HepG2 (cell line): ENCODE results near the gene DCLRE1C. TPM values are rescaled to one million over a fixed set of nuclear protein-coding genes. Genes with fewer than 3 reads are reported as not detected.
A peak's percentile ranks its signal among the peaks of the same experiment; 100 is the strongest.

Source experiments
- AGO2 ChIP-seq: fragments of 200-400 bp; formaldehyde crosslinking; optimal IDR thresholded peaks from 2 replicates; pipeline ENCODE3; 2017; ENCODE audit warnings: mild to moderate bottlenecking, low read depth, low read length, moderate library complexity
- HOXA7 ChIP-seq: sonication (generic); formaldehyde crosslinking; IDR thresholded peaks from 2 replicates; pipeline ENCODE4 v1.8.1; 2022; ENCODE audit warnings: mild to moderate bottlenecking, missing genetic modification reagents, moderate library complexity
- ISL2 ChIP-seq: sonication (generic); formaldehyde crosslinking; IDR thresholded peaks from 2 replicates; pipeline ENCODE4 v1.5.0; 2020; ENCODE audit warnings: missing genetic modification reagents
- NFE2 ChIP-seq: sonication (generic); formaldehyde crosslinking; IDR thresholded peaks from 2 replicates; pipeline ENCODE4 v1.4.0; 2020; ENCODE audit warnings: missing genetic modification reagents
- SIN3B ChIP-seq: fragments of 150-350 bp; IDR thresholded peaks from 2 replicates; pipeline ENCODE4 v1.6.1; 2014; ENCODE audit warnings: low read length
- SRSF4 ChIP-seq: fragments of 200-400 bp; formaldehyde crosslinking; IDR thresholded peaks from one replicate; pipeline ENCODE4 v1.6.1; 2018; ENCODE audit warnings: mild to moderate bottlenecking, low read depth, low read length, moderate library complexity; ENCODE audit not compliant: poor library complexity, severe bottlenecking
- TFDP2 ChIP-seq: sonication (generic); formaldehyde crosslinking; IDR thresholded peaks from 2 replicates; pipeline ENCODE4 v1.4.0; 2020; ENCODE audit warnings: missing genetic modification reagents
- TFE3 ChIP-seq: IDR thresholded peaks from 2 replicates; pipeline ENCODE4 v1.6.1; 2016
- YEATS4 ChIP-seq: sonication (generic); formaldehyde crosslinking; IDR thresholded peaks from 2 replicates; pipeline ENCODE4 v1.4.0; 2020; ENCODE audit warnings: missing genetic modification reagents, borderline replicate concordance
- ZFP90 ChIP-seq: sonication (generic); formaldehyde crosslinking; IDR thresholded peaks from 2 replicates; pipeline ENCODE4 v1.8.0; 2022; ENCODE audit warnings: missing genetic modification reagents, mild to moderate bottlenecking, inconsistent platforms, borderline replicate concordance
- ZNF30 ChIP-seq: sonication (generic); formaldehyde crosslinking; IDR thresholded peaks from 2 replicates; pipeline ENCODE4 v1.5.0; 2020; ENCODE audit warnings: mild to moderate bottlenecking, missing genetic modification reagents
- ZNF318 ChIP-seq: sonication (generic); formaldehyde crosslinking; IDR thresholded peaks from 2 replicates; pipeline ENCODE4 v1.4.0; 2020; ENCODE audit warnings: mild to moderate bottlenecking, missing genetic modification reagents
- ZNF513 ChIP-seq: sonication (generic); formaldehyde crosslinking; conservative IDR thresholded peaks from 2 replicates; pipeline ENCODE4 v1.5.0; 2020; ENCODE audit warnings: missing genetic modification reagents
- ZNF552 ChIP-seq: sonication (generic); formaldehyde crosslinking; IDR thresholded peaks from 2 replicates; pipeline ENCODE4 v1.9.0; 2022; ENCODE audit warnings: missing genetic modification reagents, mild to moderate bottlenecking, borderline replicate concordance
- polyA plus RNA-seq, 8 experiments: library from polyadenylated mRNA; depleted of rRNA in 3 of 8; stranded (reverse) in 7 of 8; unstranded in 1 of 8; fragments of >200 nt; fragmentation: Illumina TruSeq in 4 of 8; extraction: Trizol in 4 of 8; gene quantifications; 2 replicates each; pipeline versions ENCODE4 v1.2.1 to v1.2.3, GENCODE V29; 2011 to 2016; ENCODE audit warnings: low read depth in 4 of 8, missing spikeins in 1 of 8, mixed read lengths in 1 of 8; ENCODE audit not compliant: insufficient read depth in 1 of 8
- total RNA-seq, 5 experiments: library from RNA; depleted of rRNA; stranded (reverse); fragments of >200 nt; fragmentation: Illumina TruSeq; extraction: Trizol; gene quantifications; 2 replicates each; pipeline ENCODE4 v1.2.3, GENCODE V29; 2016; ENCODE audit warnings: low read depth in 1 of 5

Gene DCLRE1C
- total and polyA plus RNA-seq, 2 of the 13 experiments (the other 11 are each of a cell fraction or from before 2014, with no cell fraction given), result 3.0 to 10.3 TPM

GRCh38 chr10:14953424-14954000, 384 bp downstream of the DCLRE1C start (continued):
- TF ChIP-seq ZNF318 (no peak), ZNF513 (CRISPR knock-in tag) (0 out of 2 replicates have a peak, but pooled peaks have one; percentile 80), AGO2 (peak; percentile 39), SIN3B (no peak), HOXA7 (CRISPR knock-in tag) (no peak), SRSF4 (no peak), ZFP90 (CRISPR knock-in tag) (0 out of 2 replicates have a peak, but pooled peaks have one; percentile 68), ZNF30 (0 out of 2 replicates have a peak, but pooled peaks have one; percentile 24), TFE3 (CRISPR knock-in tag) (no peak), ISL2 (CRISPR knock-in tag) (peak; percentile 17; the same call in 1 of the 2 replicates), TFDP2 (CRISPR knock-in tag) (no peak), ZNF552 (CRISPR knock-in tag) (0 out of 2 replicates have a peak, but pooled peaks have one; percentile 8), NFE2 (CRISPR knock-in tag) (no peak), YEATS4 (CRISPR knock-in tag) (no peak)
